Adrenal gland (tissue), 12 donors: ENCODE data around the gene AKR1C8. TPM values are rescaled to one million over a fixed set of nuclear protein-coding genes. Genes with fewer than 3 reads are reported as not detected.

ENCODE experiments used
- DNase-seq, 7 donors: peaks; one replicate each; pipeline ENCODE4 v3.0.0-alpha.2; 2019 to 2020
- H3K27ac ChIP-seq, 5 donors: fragments of 200-600 bp; sonication (generic) in 4 of 5; 1 replicate in 3 of 5; 2 replicates in 2 of 5; pipeline versions ENCODE4 v1.5.1 to v1.8.0; 2016 to 2020; ENCODE audit warnings: mild to moderate bottlenecking in 1 of 5
- H3K27me3 ChIP-seq: fragments of 200-600 bp; 2 replicates; pipeline ENCODE4 v1.8.0; 2021
- H3K36me3 ChIP-seq, 2 donors: fragments of 200-600 bp; replicated peaks in 1 of 2; 1 replicate in 1 of 2; 2 replicates in 1 of 2; pipeline versions ENCODE4 v1.5.1 to v1.8.0; 2018 to 2022
- H3K4me1 ChIP-seq, 2 donors: fragments of 200-600 bp; replicated peaks in 1 of 2; 1 replicate in 1 of 2; 2 replicates in 1 of 2; pipeline versions ENCODE4 v1.5.1 to v1.8.0; 2018 to 2021
- H3K4me3 ChIP-seq, 4 donors: fragments of 200-600 bp; sonication (generic) in 3 of 4; one replicate each; pipeline ENCODE4 v1.5.1; 2016 to 2018
- H3K9me3 ChIP-seq, 3 donors: fragments of 200-600 bp; sonication (generic) in 1 of 3; replicated peaks in 1 of 3; 1 replicate in 2 of 3; 2 replicates in 1 of 3; pipeline versions ENCODE4 v1.5.1 to v1.8.0; 2016 to 2021
- POLR2A ChIP-seq, 2 donors: fragments of 450-650 bp; IDR thresholded peaks; one replicate each; pipeline ENCODE4 v1.6.1; 2017; ENCODE audit warnings: antibody characterized with exemption in 2 of 2, mild to moderate bottlenecking in 2 of 2, moderate library complexity in 1 of 2
- WGBS, 4 donors: extraction: QIAGEN DNeasy Blood & Tissue Kit in 2 of 4; methylation state at CpG; one replicate each; pipeline versions ENCODE4 v1.1.5 to v1.1.7; 2013 to 2017; 5-methylcytosine and 5-hydroxymethylcytosine counted together
- intact Hi-C, 2 donors: fragments of 100-400 bp; cut with DNase I; formaldehyde crosslinking; loops; one replicate each; pipeline versions ENCODE4 v1.14.1 to v1.15.0; 2022 to 2023
- polyA plus RNA-seq, 3 donors: library from polyadenylated mRNA; stranded (reverse); fragments of 200-250 nt in 2 of 3; fragments of 350-450 nt in 1 of 3; fragmentation: Illumina TruSeq in 1 of 3; extraction: RNeasy Lipid Tissue Mini Kit (QIAGEN cat#74804) in 1 of 3; gene quantifications; one replicate each; pipeline ENCODE4 v1.2.3, GENCODE V29; 2013 to 2014
- total RNA-seq, 9 donors: library from RNA; depleted of rRNA in 4 of 9; stranded (reverse); fragments of >200 nt in 4 of 9; fragments of 120-200 nt in 1 of 9; fragmentation: NEBNext Ultra II Directional in 1 of 9; extraction: Animal tissue kit (Norgen Biotek cat#: 25700) in 1 of 9; gene quantifications; one replicate each; pipeline versions ENCODE4 v1.1.0 to v1.2.4, GENCODE V29; 2013 to 2023
- TF ChIP-seq, protein P1 (sequence below), 6 experiments: fragments of 450-650 bp in 4 of 6; fragments of 200-600 bp in 2 of 6; sonication (generic) in 1 of 6; IDR thresholded peaks; 1 replicate in 5 of 6; 2 replicates in 1 of 6; pipeline versions ENCODE4 v1.5.1 to v1.8.0; 2016 to 2021; ENCODE audit warnings: antibody characterized with exemption in 6 of 6, mild to moderate bottlenecking in 2 of 6, moderate library complexity in 1 of 6
- donor health status: healthy with polysubstance abuse.
- donor health status: Bipolar disorder and iron deficiency.
- donor health status: DM: yes; HTN: yes; CAD: no.
- donor health status: DM: no; HTN: no; CAD: no.
- donor health status: DM: no; HTN: no; CAD: no.
- donor health status: DM: yes; HTN: yes; CAD: no.

The AKR1C8 gene
- total and polyA plus RNA-seq, 12 donors = not detected

- no peak overlapping the region for H3K4me3 ChIP-seq
- DNase-seq = no peak
- no peaks in the 10 kb centered on the region for H3K9me3 ChIP-seq
- intact Hi-C loops = no loop called here
- H3K36me3 ChIP-seq = no peaks in the 10 kb centered on the region
- no peaks in the 10 kb centered on the region for H3K4me1 ChIP-seq
- no peaks in the 10 kb centered on the region for H3K27me3 ChIP-seq
- no peak for TF ChIP-seq POLR2A (IDR thresholded peaks at IDR 0.05)
- TF ChIP-seq, protein P1, sequence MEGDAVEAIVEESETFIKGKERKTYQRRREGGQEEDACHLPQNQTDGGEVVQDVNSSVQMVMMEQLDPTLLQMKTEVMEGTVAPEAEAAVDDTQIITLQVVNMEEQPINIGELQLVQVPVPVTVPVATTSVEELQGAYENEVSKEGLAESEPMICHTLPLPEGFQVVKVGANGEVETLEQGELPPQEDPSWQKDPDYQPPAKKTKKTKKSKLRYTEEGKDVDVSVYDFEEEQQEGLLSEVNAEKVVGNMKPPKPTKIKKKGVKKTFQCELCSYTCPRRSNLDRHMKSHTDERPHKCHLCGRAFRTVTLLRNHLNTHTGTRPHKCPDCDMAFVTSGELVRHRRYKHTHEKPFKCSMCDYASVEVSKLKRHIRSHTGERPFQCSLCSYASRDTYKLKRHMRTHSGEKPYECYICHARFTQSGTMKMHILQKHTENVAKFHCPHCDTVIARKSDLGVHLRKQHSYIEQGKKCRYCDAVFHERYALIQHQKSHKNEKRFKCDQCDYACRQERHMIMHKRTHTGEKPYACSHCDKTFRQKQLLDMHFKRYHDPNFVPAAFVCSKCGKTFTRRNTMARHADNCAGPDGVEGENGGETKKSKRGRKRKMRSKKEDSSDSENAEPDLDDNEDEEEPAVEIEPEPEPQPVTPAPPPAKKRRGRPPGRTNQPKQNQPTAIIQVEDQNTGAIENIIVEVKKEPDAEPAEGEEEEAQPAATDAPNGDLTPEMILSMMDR (IDR thresholded peaks at IDR 0.05) = no peak
- H3K27ac ChIP-seq = no peak overlapping the region
- WGBS, 4 donors = 68 to 82% (median 72%) methylated on average over 6 of the region's 6 CpGs
These were observed 10.9 kb upstream of the AKR1C8 start for GRCh38 chr10:5195727-5196374.

GRCh38 chr10:5194431-5194830, 9.5 kb upstream of the AKR1C8 start:
- WGBS, 4 donors = 72 to 75% (median 74%) methylated on average over 3 of the region's 3 CpGs
- intact Hi-C loops = no loop called here
- Histone ChIP-seq H3K36me3 (no peaks in the 10 kb centered on the region), H3K27me3 (no peaks in the 10 kb centered on the region), H3K9me3 (no peaks in the 10 kb centered on the region), H3K4me3 (no peak overlapping the region), H3K4me1 (no peaks in the 10 kb centered on the region), H3K27ac (no peak overlapping the region)
- no peak for TF ChIP-seq POLR2A (IDR thresholded peaks at IDR 0.05)
- TF ChIP-seq, protein P1 (IDR thresholded peaks at IDR 0.05) = no peak
- no peak for DNase-seq

- no peak for DNase-seq
- WGBS, 4 donors = 53 to 62% (median 58%) methylated on average over 2 of the region's 2 CpGs
- Histone ChIP-seq H3K9me3 (no peaks in the 10 kb centered on the region), H3K36me3 (no peaks in the 10 kb centered on the region), H3K27ac (no peak overlapping the region), H3K4me3 (no peak overlapping the region), H3K27me3 (no peaks in the 10 kb centered on the region), H3K4me1 (no peaks in the 10 kb centered on the region)
- no peak for TF ChIP-seq POLR2A (IDR thresholded peaks at IDR 0.05)
- TF ChIP-seq, protein P1 (IDR thresholded peaks at IDR 0.05) = no peak
- intact Hi-C loops = no loop called here
These were observed 3.4 kb upstream of the AKR1C8 start for GRCh38 chr10:5188358-5188757.

- WGBS, 4 donors = 56 to 67% (median 66%) methylated on average over 5 of the region's 5 CpGs
- intact Hi-C loops = no loop called here
These were observed 2.9 kb upstream of the AKR1C8 start for GRCh38 chr10:5187867-5188266.

More at GRCh38 chr10:5187867-5188266, 2.9 kb upstream of the AKR1C8 start:
- Histone ChIP-seq H3K36me3 (no peaks in the 10 kb centered on the region), H3K4me3 (no peak overlapping the region), H3K4me1 (no peaks in the 10 kb centered on the region), H3K27ac (no peak overlapping the region), H3K9me3 (no peaks in the 10 kb centered on the region), H3K27me3 (no peaks in the 10 kb centered on the region)
- no peak for TF ChIP-seq POLR2A (IDR thresholded peaks at IDR 0.05)
- TF ChIP-seq, protein P1 (IDR thresholded peaks at IDR 0.05) = no peak
- DNase-seq = no peak
